Astrocyte (in vitro differentiated cells and primary cell): ENCODE measurements around the gene ANO4.

Source experiments
- CTCF ChIP-seq: IDR thresholded peaks from 2 replicates; pipeline ENCODE4 v1.5.1; 2011; ENCODE audit warnings: low read depth, mild to moderate bottlenecking, inconsistent platforms, low read length, moderate library complexity; ENCODE audit not compliant: insufficient read depth
- EZH2 ChIP-seq: IDR thresholded peaks from 2 replicates; pipeline ENCODE4 v1.6.1; 2012; ENCODE audit warnings: mild to moderate bottlenecking, low read length, inconsistent platforms; ENCODE audit not compliant: insufficient read depth

- TF ChIP-seq CTCF: no peak
- TF ChIP-seq EZH2: no peak
Observed at GRCh38 chr12:100899301-100899700, 104.7 kb downstream of the ANO4 start.
